Muscle layer of duodenum (tissue), 2 donors: ENCODE results near the gene FBXL19.

ENCODE experiments used
- H3K27ac ChIP-seq: one replicate; pipeline ENCODE4 v1.7.0; 2013; ENCODE audit warnings: mild to moderate bottlenecking, low read length
- H3K27me3 ChIP-seq: one replicate; pipeline ENCODE4 v1.7.0; 2013; ENCODE audit warnings: low read depth, mild to moderate bottlenecking, control low read depth, low read length
- H3K36me3 ChIP-seq, 2 donors: one replicate each; pipeline ENCODE4 v1.7.0; 2013; ENCODE audit warnings: low read length in 2 of 2, control low read depth in 1 of 2, mild to moderate bottlenecking in 1 of 2; ENCODE audit not compliant: insufficient read depth in 2 of 2, control insufficient read depth in 1 of 2
- H3K4me1 ChIP-seq, 2 donors: one replicate each; pipeline ENCODE4 v1.7.0; 2013; ENCODE audit warnings: low read length in 2 of 2, mild to moderate bottlenecking in 2 of 2, control low read depth in 1 of 2, moderate library complexity in 1 of 2; ENCODE audit not compliant: insufficient read depth in 2 of 2, control insufficient read depth in 1 of 2
- H3K4me3 ChIP-seq, 2 donors: one replicate each; pipeline ENCODE4 v1.7.0; 2013; ENCODE audit warnings: low read length in 2 of 2, low read depth in 1 of 2, mild to moderate bottlenecking in 1 of 2
- H3K9me3 ChIP-seq, 2 donors: one replicate each; pipeline ENCODE4 v1.7.0; 2013; ENCODE audit warnings: low read length in 2 of 2, control low read depth in 1 of 2, mild to moderate bottlenecking in 1 of 2; ENCODE audit not compliant: control insufficient read depth in 1 of 2
- donor health status: healthy.

The FBXL19 gene

GRCh38 chr16:30924913-30925631 lies 1.7 kb downstream of the FBXL19 start:
- peaks cover 0 to 16% of the 10 kb centered on the region in 2 donors for H3K36me3 ChIP-seq
- H3K9me3 ChIP-seq: no peaks in the 10 kb centered on the region
- H3K4me3 ChIP-seq: peak overlapping the region; percentile 38 to 83
- peak overlapping the region; percentile 31 for H3K27ac ChIP-seq
- no peaks in the 10 kb centered on the region for H3K27me3 ChIP-seq
- H3K4me1 ChIP-seq: peaks cover 0 to 27% of the 10 kb centered on the region in 2 donors

GRCh38 chr16:30925632-30925987 lies 2.2 kb downstream of the FBXL19 start:
- H3K27me3 ChIP-seq: no peaks in the 10 kb centered on the region
- H3K4me1 ChIP-seq: peaks cover 0 to 27% of the 10 kb centered on the region in 2 donors
- H3K4me3 ChIP-seq: no peak overlapping the region
- H3K9me3 ChIP-seq: no peaks in the 10 kb centered on the region
- H3K36me3 ChIP-seq: peaks cover 3 to 22% of the 10 kb centered on the region in 2 donors
- no peak overlapping the region for H3K27ac ChIP-seq

- Histone ChIP-seq H3K4me1 (peaks cover 0 to 23% of the 10 kb centered on the region in 2 donors), H3K27me3 (no peaks in the 10 kb centered on the region), H3K36me3 (peaks cover 9 to 28% of the 10 kb centered on the region in 2 donors), H3K4me3 (no peak overlapping the region), H3K27ac (no peak overlapping the region), H3K9me3 (no peaks in the 10 kb centered on the region)
These were observed 2.8 kb downstream of the FBXL19 start for GRCh38 chr16:30925995-30926811.

- H3K9me3 ChIP-seq: no peaks in the 10 kb centered on the region
- peaks cover 15 to 32% of the 10 kb centered on the region in 2 donors for H3K36me3 ChIP-seq
- H3K4me3 ChIP-seq: no peak overlapping the region
- H3K4me1 ChIP-seq: peaks cover 0 to 16% of the 10 kb centered on the region in 2 donors
- H3K27ac ChIP-seq: no peak overlapping the region
- no peaks in the 10 kb centered on the region for H3K27me3 ChIP-seq
These were observed 3.8 kb downstream of the FBXL19 start for GRCh38 chr16:30926937-30927788.

- Histone ChIP-seq H3K27ac (no peak overlapping the region), H3K36me3 (peaks cover 18 to 36% of the 10 kb centered on the region in 2 donors), H3K9me3 (no peaks in the 10 kb centered on the region), H3K4me3 (no peak overlapping the region), H3K4me1 (peaks cover 0 to 16% of the 10 kb centered on the region in 2 donors), H3K27me3 (no peaks in the 10 kb centered on the region)
These were observed 4.5 kb downstream of the FBXL19 start for GRCh38 chr16:30927789-30928378.

GRCh38 chr16:30928390-30928789 lies 5.0 kb downstream of the FBXL19 start:
- Histone ChIP-seq H3K27me3 (no peaks in the 10 kb centered on the region), H3K4me1 (peaks cover 0 to 16% of the 10 kb centered on the region in 2 donors), H3K4me3 (no peak overlapping the region), H3K9me3 (no peaks in the 10 kb centered on the region), H3K36me3 (peaks cover 18 to 36% of the 10 kb centered on the region in 2 donors), H3K27ac (no peak overlapping the region)

GRCh38 chr16:30929167-30929566 lies 5.8 kb downstream of the FBXL19 start:
- Histone ChIP-seq H3K4me3 (no peak overlapping the region), H3K9me3 (no peaks in the 10 kb centered on the region), H3K36me3 (peaks cover 18 to 36% of the 10 kb centered on the region in 2 donors), H3K4me1 (peaks cover 0 to 16% of the 10 kb centered on the region in 2 donors), H3K27ac (no peak overlapping the region), H3K27me3 (no peaks in the 10 kb centered on the region)

GRCh38 chr16:30930160-30930571 lies 6.8 kb downstream of the FBXL19 start:
- H3K36me3 ChIP-seq: peaks cover 18 to 36% of the 10 kb centered on the region in 2 donors
- H3K4me1 ChIP-seq: peaks cover 0 to 9% of the 10 kb centered on the region in 2 donors
- no peaks in the 10 kb centered on the region for H3K9me3 ChIP-seq
- H3K27me3 ChIP-seq: no peaks in the 10 kb centered on the region
- H3K4me3 ChIP-seq: no peak overlapping the region
- no peak overlapping the region for H3K27ac ChIP-seq

GRCh38 chr16:30931068-30931650 lies 7.8 kb downstream of the FBXL19 start:
- Histone ChIP-seq H3K27ac (no peak overlapping the region), H3K36me3 (peaks cover 18 to 43% of the 10 kb centered on the region in 2 donors), H3K4me3 (no peak overlapping the region), H3K27me3 (no peaks in the 10 kb centered on the region), H3K9me3 (no peaks in the 10 kb centered on the region), H3K4me1 (peaks cover 0 to 8% of the 10 kb centered on the region in 2 donors)

GRCh38 chr16:30934827-30935557 lies 11.6 kb downstream of the FBXL19 start:
- no peaks in the 10 kb centered on the region for H3K27me3 ChIP-seq
- peaks cover 0 to 11% of the 10 kb centered on the region in 2 donors for H3K4me1 ChIP-seq
- H3K4me3 ChIP-seq: no peak overlapping the region
- H3K27ac ChIP-seq: no peak overlapping the region
- H3K36me3 ChIP-seq: peaks cover 22 to 34% of the 10 kb centered on the region in 2 donors
- H3K9me3 ChIP-seq: no peaks in the 10 kb centered on the region
